K562 (cell line): ENCODE measurements around the gene C5orf47. TPM values are rescaled to one million over a fixed set of nuclear protein-coding genes. Genes with fewer than 3 reads are reported as not detected.

ENCODE experiments used
- ATAC-seq: fragments of 200-7000 bp; cut with Tn5 transposase; 3 replicates; pipeline ENCODE4 v1.9.1; 2020; ENCODE audit warnings: moderate library complexity
- BruUV-seq: library from RNA; stranded (reverse); fragments of 400-500 nt; replicated peaks from 2 replicates; lab custom pipeline; 2021; lab: Mats Ljungman, UMichigan
- CTCF ChIA-PET: fragments of 300-600 bp; formaldehyde crosslinking; extraction: SDS; loops from one replicate; lab custom pipeline; 2021; ENCODE audit warnings: low intra/inter-chr PET ratio; lab: Yijun Ruan, JAX
- POLR2A ChIA-PET: fragments of 300-600, 350-650 bp; sonication (Branson Sonifier 250); formaldehyde crosslinking; extraction: SDS; loops from one replicate; lab custom pipeline; 2021; ENCODE audit warnings: antibody characterized with exemption, inconsistent platforms; lab: Yijun Ruan, JAX
- DNase-seq, 4 experiments: peaks; one replicate each; pipeline versions ENCODE4 v3.0.0 to v3.0.0-alpha.2; 2011 to 2018; ENCODE audit warnings: low spot score in 3 of 4, mixed read lengths in 3 of 4; ENCODE audit errors: extremely low read depth in 1 of 4
- FAIRE-seq: peaks from 2 replicates; lab custom pipeline; 2011; peaks lifted over from hg19 to GRCh38; lab: Jason Lieb, UNC
- H2AFZ ChIP-seq: 2 replicates; pipeline ENCODE4 v1.6.0; 2011; ENCODE audit warnings: low read depth, low read length, control low read depth, inconsistent platforms
- H3K27ac ChIP-seq: fragments of 200-600 bp; 3 replicates; pipeline ENCODE4 v1.8.0; 2011; ENCODE audit warnings: low read depth, mild to moderate bottlenecking, control low read depth, inconsistent platforms, low read length, moderate library complexity, mixed read lengths; ENCODE audit errors: extremely low read depth
- H3K27me3 ChIP-seq, 2 experiments: fragments of 300-600 bp in 1 of 2; 2 replicates in 1 of 2; 3 replicates in 1 of 2; pipeline versions ENCODE4 v1.6.0 to v1.8.0; 2011; ENCODE audit warnings: inconsistent platforms in 2 of 2, low read length in 2 of 2, mild to moderate bottlenecking in 1 of 2, mixed read lengths in 1 of 2, moderate library complexity in 1 of 2; ENCODE audit not compliant: control insufficient read depth in 2 of 2, insufficient read depth in 2 of 2
- H3K36me3 ChIP-seq: fragments of 300-600 bp; 3 replicates; pipeline ENCODE4 v1.8.0; 2011; ENCODE audit warnings: mild to moderate bottlenecking, low read length, inconsistent platforms; ENCODE audit not compliant: control insufficient read depth, insufficient read depth
- H3K4me1 ChIP-seq, 2 experiments: fragments of 200-600 bp in 1 of 2; replicated peaks in 1 of 2; 2 replicates in 1 of 2; 3 replicates in 1 of 2; pipeline versions ENCODE4 v1.5.1 to v1.8.0; 2011; ENCODE audit warnings: inconsistent platforms in 2 of 2, low read length in 2 of 2, mild to moderate bottlenecking in 1 of 2, mixed read lengths in 1 of 2, moderate library complexity in 1 of 2; ENCODE audit not compliant: control insufficient read depth in 2 of 2, insufficient read depth in 2 of 2
- H3K4me2 ChIP-seq: 2 replicates; pipeline ENCODE4 v1.6.1; 2011; ENCODE audit warnings: low read length, control low read depth, inconsistent platforms, mixed read lengths; ENCODE audit not compliant: insufficient read depth
- H3K4me3 ChIP-seq: fragments of 200-600 bp; sonication (generic), shearing (Covaris generic); 2 replicates; pipeline ENCODE4 v1.5.1; 2016; ENCODE audit warnings: control low read depth, inconsistent platforms
- H3K79me2 ChIP-seq: fragments of 200-600 bp; 3 replicates; pipeline ENCODE4 v1.8.0; 2011; ENCODE audit warnings: low read length, inconsistent platforms; ENCODE audit not compliant: control insufficient read depth, insufficient read depth
- H3K9ac ChIP-seq, 2 experiments: 2 replicates each; pipeline versions ENCODE4 v1.6.0 to v1.6.1; 2011; ENCODE audit warnings: low read depth in 2 of 2, low read length in 2 of 2, control low read depth in 1 of 2, inconsistent platforms in 1 of 2, mild to moderate bottlenecking in 1 of 2, mixed read lengths in 1 of 2; ENCODE audit not compliant: insufficient read depth in 1 of 2
- H3K9me1 ChIP-seq: one replicate; pipeline ENCODE4 v1.6.0; 2011; ENCODE audit warnings: inconsistent platforms, mild to moderate bottlenecking, low read length, moderate library complexity; ENCODE audit not compliant: control insufficient read depth, insufficient read depth
- H3K9me3 ChIP-seq: replicated peaks from 2 replicates; pipeline ENCODE4 v1.5.1; 2011; ENCODE audit warnings: low read depth, low read length, inconsistent platforms; ENCODE audit not compliant: control insufficient read depth, insufficient read depth
- H4K20me1 ChIP-seq: replicated peaks from 2 replicates; pipeline ENCODE4 v1.6.1; 2011; ENCODE audit warnings: low read length, inconsistent platforms, mixed read lengths; ENCODE audit not compliant: control insufficient read depth, insufficient read depth
- ARID3A ChIP-seq: IDR thresholded peaks from 2 replicates; pipeline ENCODE4 v1.6.1; 2012; ENCODE audit warnings: low read depth, low read length, improper control_type of control experiment, borderline replicate concordance
- C11orf30 ChIP-seq: fragments of 450-650 bp; IDR thresholded peaks from 2 replicates; pipeline ENCODE4 v1.6.1; 2016; ENCODE audit warnings: low read depth, mild to moderate bottlenecking
- CCAR2 ChIP-seq: fragments of 200-400 bp; formaldehyde crosslinking; IDR thresholded peaks from 2 replicates; pipeline ENCODE4 v1.6.1; 2017; ENCODE audit warnings: mild to moderate bottlenecking, low read depth, low read length
- FOXP1 ChIP-seq: sonication (generic); formaldehyde crosslinking; IDR thresholded peaks from 2 replicates; pipeline ENCODE4 v1.8.0; 2022; ENCODE audit warnings: mild to moderate bottlenecking, missing genetic modification reagents
- GTF2B ChIP-seq: IDR thresholded peaks from 2 replicates; pipeline ENCODE4 v1.6.1; 2011; ENCODE audit not compliant: insufficient read length; ENCODE audit errors: extremely low read depth
- HOMEZ ChIP-seq: fragments of 250-450 bp; sonication (Bioruptor Pico); IDR thresholded peaks from 2 replicates; pipeline ENCODE4 v1.4.0; 2020; ENCODE audit warnings: mild to moderate bottlenecking, moderate library complexity
- JUN ChIP-seq, 2 experiments: sonication (generic) in 1 of 2; formaldehyde crosslinking in 1 of 2; IDR thresholded peaks; 2 replicates each; pipeline versions ENCODE4 v1.6.1 to v1.8.0; 2012 to 2022; ENCODE audit warnings: borderline replicate concordance in 2 of 2, mild to moderate bottlenecking in 2 of 2, improper control_type of control experiment in 1 of 2, low read depth in 1 of 2, low read length in 1 of 2, missing genetic modification reagents in 1 of 2
- MXI1 ChIP-seq: IDR thresholded peaks from 2 replicates; pipeline ENCODE4 v1.6.1; 2011; ENCODE audit warnings: low read depth, mild to moderate bottlenecking, improper control_type of control experiment, low read length
- NCOA6 ChIP-seq: fragments of 450-650 bp; IDR thresholded peaks from 2 replicates; pipeline ENCODE4 v1.6.1; 2017; ENCODE audit warnings: mild to moderate bottlenecking
- PRMT5 ChIP-seq: sonication (generic); formaldehyde crosslinking; IDR thresholded peaks from 2 replicates; pipeline ENCODE4 v1.5.0; 2020; ENCODE audit warnings: missing genetic modification reagents
- TARDBP ChIP-seq: fragments of 450-650 bp; IDR thresholded peaks from 2 replicates; pipeline ENCODE4 v1.6.1; 2016
- TEAD1 ChIP-seq, 2 experiments: fragments of 450-650 bp in 1 of 2; sonication (generic) in 1 of 2; formaldehyde crosslinking; IDR thresholded peaks; 2 replicates each; pipeline versions ENCODE4 v1.4.0 to v1.8.0; 2020 to 2022; ENCODE audit warnings: mild to moderate bottlenecking in 2 of 2, missing genetic modification reagents in 1 of 2
- ZBTB26 ChIP-seq: fragments of 450-650 bp; formaldehyde crosslinking; IDR thresholded peaks from 2 replicates; pipeline ENCODE4 v1.4.0; 2022; ENCODE audit warnings: missing genetic modification characterization
- ZNF655 ChIP-seq: fragments of 250-450 bp; sonication (Bioruptor Pico); IDR thresholded peaks from 2 replicates; pipeline ENCODE4 v1.5.0; 2021
- ZNF76 ChIP-seq: fragments of 250-450 bp; sonication (Bioruptor Pico); IDR thresholded peaks from 2 replicates; pipeline ENCODE4 v1.4.0; 2020; ENCODE audit warnings: mild to moderate bottlenecking, moderate library complexity, borderline replicate concordance
- WGBS: fragments of 100-300 bp; shearing (Covaris generic); methylation state at CpG from one replicate; pipeline ENCODE4 v1.1.6; 2016; ENCODE audit warnings: low coverage, mixed read lengths; ENCODE audit not compliant: insufficient coverage; ENCODE audit errors: missing lambda C conversion rate; 5-methylcytosine and 5-hydroxymethylcytosine counted together
- in situ Hi-C: fragments of 300-500 bp; cut with MboI; formaldehyde crosslinking; loops from 4 replicates; pipeline ENCODE4 v1.15.0; 2018; ENCODE audit warnings: inconsistent platforms, mixed read lengths
- intact Hi-C: fragments of 100-400 bp; cut with micrococcal nuclease; formaldehyde crosslinking; loops from 2 replicates; pipeline ENCODE4 v1.14.2; 2022
- polyA plus RNA-seq, 8 experiments: library from polyadenylated mRNA; depleted of rRNA in 4 of 8; stranded (reverse) in 5 of 8; unstranded in 3 of 8; fragments of >200 nt; fragmentation: Nextera tagmentation in 2 of 8; fragmentation: Illumina TruSeq in 1 of 8; extraction: Ambion mirVana in 2 of 8; extraction: Trizol in 1 of 8; gene quantifications; 2 replicates each; pipeline versions ENCODE4 v1.2.1 to v1.2.3, GENCODE V29; 2011 to 2014; ENCODE audit warnings: inconsistent platforms in 1 of 8, missing spikeins in 1 of 8
- total RNA-seq, 7 experiments: library from RNA; depleted of rRNA in 6 of 7; stranded (reverse); fragments of >200 nt in 6 of 7; fragmentation: Illumina TruSeq in 2 of 7; extraction: Trizol in 2 of 7; gene quantifications; 2 replicates each; pipeline versions ENCODE4 v1.2.1 to v1.2.3, GENCODE V29; 2011 to 2021; ENCODE audit warnings: low replicate concordance in 1 of 7

The C5orf47 gene
- total and polyA plus RNA-seq, 9 of the 15 experiments (the other 6 are each of a cell fraction or from before 2014, with no cell fraction given): 0.08 TPM; not detected in 8

GRCh38 chr5:173971681-173972345, 17.2 kb upstream of the C5orf47 start:
- Histone ChIP-seq H3K27me3 (no peaks in the 10 kb centered on the region), H3K27ac (no peak overlapping the region), H2AFZ (peak overlapping the region; percentile 30; the same call in 1 of the 2 replicates), H3K9ac (no peak overlapping the region), H3K36me3 (no peaks in the 10 kb centered on the region), H3K9me3 (no peaks in the 10 kb centered on the region), H3K9me1 (no peaks in the 10 kb centered on the region), H3K4me3 (no peak overlapping the region), H3K4me2 (no peak overlapping the region), H4K20me1 (no peaks in the 10 kb centered on the region), H3K4me1 (peaks cover 28 to 39% of the 10 kb centered on the region in 2 experiments), H3K79me2 (no peaks in the 10 kb centered on the region)
- DNase-seq: no peak
- CTCF ChIA-PET: interaction anchor here (5.4 kb wide), 1 partner anchor 355 kb away, joined by 66 read pairs; the partner anchor contains the start of gene BOD1
- ATAC-seq: no peak
- in situ Hi-C loops: no loop called here
- POLR2A ChIA-PET: interaction anchor here (1.0 to 1.2 kb wide), 3 partner anchors 10 to 70 kb away, joined by 3 to 7 read pairs (median 5); no protein-coding TSS in a partner anchor
- TF ChIP-seq TEAD1 (CRISPR knock-in tag; IDR thresholded peaks at IDR 0.05) (no peak), HOMEZ (CRISPR knock-in tag) (no peak), MXI1 (no peak), JUN (IDR thresholded peaks at IDR 0.05; ENCODE audit: borderline replicate concordance, low read depth, low read length) (no peak), JUN (CRISPR knock-in tag; IDR thresholded peaks at IDR 0.05; ENCODE audit: borderline replicate concordance) (no peak), TARDBP (no peak), CCAR2 (no peak), FOXP1 (no peak), ZNF76 (CRISPR knock-in tag) (no peak), ZNF655 (CRISPR knock-in tag) (no peak), GTF2B (no peak), C11orf30 (no peak), ARID3A (no peak), ZBTB26 (no peak), PRMT5 (CRISPR knock-in tag) (no peak), NCOA6 (no peak)
- FAIRE-seq: no peak
- 97% methylated on average over 4 of the region's 5 CpGs for WGBS
- intact Hi-C loops: loop anchor here (2.0 to 5.0 kb wide), 3 partner anchors 87 to 185 kb away; no protein-coding TSS in a partner anchor
- no TSS peak for BruUV-seq
